GM18520 (cell line): Measurements from ENCODE around the gene DBH.

Experiments
- ATAC-seq: cut with Tn5 transposase; IDR thresholded peaks from one replicate; pipeline ENCODE4 v1.9.1; 2021; ENCODE audit not compliant: unreplicated experiment

The DBH gene

GRCh38 chr9:133681658-133682306, 45.6 kb downstream of the DBH start:
- no peak for ATAC-seq

DNA sequence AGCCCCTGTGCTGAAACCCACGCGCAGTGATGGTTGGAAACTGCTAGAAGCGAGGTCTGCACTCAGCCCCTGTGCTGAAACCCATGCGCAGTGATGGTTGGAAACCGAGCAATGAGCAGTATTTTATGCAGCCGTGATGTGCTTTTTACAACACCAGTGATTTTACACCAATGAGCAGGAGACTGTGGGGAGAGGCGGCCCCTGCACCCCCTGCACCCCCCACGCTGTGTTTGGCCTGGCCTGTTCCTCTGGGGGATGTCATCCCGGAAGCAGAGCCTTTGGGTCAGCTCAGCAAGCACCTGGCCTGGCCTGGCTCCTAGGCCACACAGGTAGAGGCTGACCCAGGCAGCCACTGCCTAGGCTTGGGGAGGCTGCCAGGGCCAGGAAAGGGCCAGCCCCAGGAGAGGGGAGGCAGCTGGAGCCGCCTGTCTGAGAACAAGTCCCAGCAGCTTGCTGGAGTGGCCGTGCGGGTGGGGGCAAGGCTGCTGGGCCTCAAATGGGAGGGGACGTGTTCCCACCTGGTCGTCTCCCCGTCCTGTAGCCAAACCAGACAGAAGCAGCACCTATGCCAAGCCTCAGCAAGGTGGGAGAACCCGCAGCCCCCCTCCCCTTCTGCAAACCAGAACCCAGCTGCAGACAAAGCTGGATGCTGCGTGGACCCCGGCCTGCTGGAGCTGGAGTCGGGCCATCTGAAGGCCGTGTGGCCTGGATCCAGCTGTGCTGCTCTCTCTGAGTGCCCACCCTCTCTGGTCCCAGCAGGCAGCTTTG, 46.8 kb downstream of the DBH start:
- no peak for ATAC-seq

- no peak for ATAC-seq
Measured at GRCh38 chr9:133683586-133684120, 47.5 kb downstream of the DBH start.

DNA sequence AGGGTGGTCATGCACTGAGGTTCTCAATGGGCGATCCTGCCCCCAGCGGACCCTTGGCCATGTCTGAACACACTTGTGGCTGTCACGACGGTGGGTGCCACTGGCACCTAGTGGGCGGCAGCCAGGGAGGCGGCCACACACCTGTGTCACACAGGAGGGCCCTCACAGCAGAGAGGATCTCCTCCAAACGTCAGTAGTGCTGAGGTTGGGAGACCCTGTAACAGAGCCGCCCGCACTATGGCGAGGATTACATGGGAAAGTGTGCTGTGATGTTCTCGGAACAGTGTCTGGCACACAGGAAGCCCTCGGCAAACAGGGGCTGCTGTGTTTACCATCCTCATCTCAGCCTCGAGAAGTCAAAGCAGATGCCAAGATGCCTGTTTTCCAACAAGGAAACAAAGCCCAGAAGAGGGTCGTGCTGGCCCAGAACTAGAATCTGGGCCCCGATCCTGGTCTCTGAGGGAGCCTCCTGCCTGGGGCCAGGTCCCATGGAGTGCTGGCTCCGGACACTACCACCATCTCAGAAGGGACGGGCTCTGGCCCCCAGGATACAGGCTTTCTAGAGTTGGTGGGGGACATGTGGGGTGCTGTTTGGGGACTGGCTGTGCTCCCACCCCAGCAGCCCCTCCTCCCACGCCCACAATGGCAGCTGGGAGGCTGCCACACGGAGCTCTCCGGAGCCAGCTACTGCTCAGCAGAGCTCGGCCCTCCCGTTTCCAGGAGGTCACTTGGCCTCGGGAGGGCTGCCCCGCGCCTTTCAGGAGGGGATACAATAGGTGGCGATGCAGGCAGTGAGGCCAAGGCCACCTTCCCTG, 48.2 kb downstream of the DBH start:
- ATAC-seq: no peak

DNA sequence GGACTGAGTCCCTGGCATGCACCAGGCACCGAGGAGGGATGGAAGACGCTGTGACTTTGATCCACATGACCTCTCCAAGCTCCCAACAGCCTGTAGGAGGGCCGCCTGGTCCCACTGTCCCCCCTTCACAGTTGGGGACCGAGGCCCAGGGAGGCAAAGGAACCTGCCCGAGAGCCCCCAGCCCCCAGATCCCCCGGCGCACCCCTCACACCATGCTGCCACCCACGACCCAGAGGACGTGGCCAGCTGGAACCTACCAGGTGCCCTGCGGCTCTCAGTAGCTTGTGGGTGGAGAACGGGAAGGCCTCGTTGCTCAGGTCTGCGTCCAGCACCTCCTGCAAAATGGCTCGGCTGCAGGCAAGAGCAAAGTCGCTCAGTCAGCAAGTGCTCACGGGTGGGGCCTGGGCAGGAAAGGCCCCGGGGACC, 48.8 kb downstream of the DBH start:
- no peak for ATAC-seq

- no peak for ATAC-seq
Measured at GRCh38 chr9:133685653-133686609, 49.8 kb downstream of the DBH start.

- ATAC-seq: no peak
Measured at GRCh38 chr9:133686642-133687575, 50.7 kb downstream of the DBH start.

- ATAC-seq: no peak
Measured at GRCh38 chr9:133687856-133688761, 51.9 kb downstream of the DBH start.

DNA sequence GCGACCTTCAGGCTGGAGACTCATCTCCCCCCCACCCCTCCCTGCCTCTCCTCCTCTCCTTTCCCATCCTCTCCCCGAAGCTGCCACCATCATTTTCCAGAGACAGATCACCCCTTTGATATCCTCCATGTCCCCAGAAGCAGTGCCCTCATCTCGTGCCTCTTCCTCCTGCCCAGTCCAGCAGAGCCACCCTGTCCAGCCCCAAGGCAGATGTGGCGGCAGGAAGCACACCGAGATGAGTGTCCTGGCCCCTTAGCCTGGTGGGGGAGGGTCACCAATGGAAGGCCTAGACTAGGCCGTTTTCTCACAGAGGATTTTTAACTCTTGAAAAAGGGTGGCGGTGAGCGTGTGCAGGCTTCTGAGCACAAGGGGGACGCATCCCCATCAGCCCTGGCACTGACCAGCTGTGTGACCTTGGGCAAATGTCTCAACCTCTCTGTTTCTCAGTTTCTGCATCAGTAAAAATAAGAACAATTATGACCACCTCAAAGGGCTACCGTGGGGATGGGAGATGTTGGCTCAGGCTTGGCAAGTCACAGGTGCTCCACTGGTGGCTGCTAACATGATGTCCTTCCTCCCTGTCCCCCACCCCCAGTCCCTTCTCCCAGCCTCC, 53.1 kb downstream of the DBH start:
- ATAC-seq: no peak

DNA sequence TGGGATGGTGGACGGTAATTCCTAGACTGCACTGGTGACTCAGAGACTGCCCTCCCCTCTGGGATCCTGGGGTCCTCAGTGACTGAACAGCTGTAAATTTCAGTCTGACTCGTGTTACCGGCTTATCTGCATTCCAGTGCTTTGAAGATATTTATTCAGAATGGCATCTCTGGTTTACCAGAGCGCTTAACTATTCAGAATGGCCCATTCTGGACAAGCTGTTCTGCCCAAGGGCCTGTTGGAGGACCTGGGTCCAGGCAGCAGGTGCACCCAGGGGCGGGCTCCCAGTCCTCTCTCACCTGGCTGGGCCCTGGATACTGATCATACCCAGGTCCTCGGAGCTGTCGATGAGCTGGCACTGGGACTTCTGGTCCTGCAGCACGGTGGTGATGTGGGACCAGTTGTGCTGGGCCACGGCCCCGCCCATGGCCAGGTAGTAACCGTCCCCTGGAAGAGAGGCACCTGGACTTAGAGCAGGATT, 54.0 kb downstream of the DBH start:
- no peak for ATAC-seq

- no peak for ATAC-seq
Measured at GRCh38 chr9:133691191-133691590, 55.0 kb downstream of the DBH start.

- no peak for ATAC-seq
Measured at GRCh38 chr9:133691626-133692363, 55.6 kb downstream of the DBH start.

DNA sequence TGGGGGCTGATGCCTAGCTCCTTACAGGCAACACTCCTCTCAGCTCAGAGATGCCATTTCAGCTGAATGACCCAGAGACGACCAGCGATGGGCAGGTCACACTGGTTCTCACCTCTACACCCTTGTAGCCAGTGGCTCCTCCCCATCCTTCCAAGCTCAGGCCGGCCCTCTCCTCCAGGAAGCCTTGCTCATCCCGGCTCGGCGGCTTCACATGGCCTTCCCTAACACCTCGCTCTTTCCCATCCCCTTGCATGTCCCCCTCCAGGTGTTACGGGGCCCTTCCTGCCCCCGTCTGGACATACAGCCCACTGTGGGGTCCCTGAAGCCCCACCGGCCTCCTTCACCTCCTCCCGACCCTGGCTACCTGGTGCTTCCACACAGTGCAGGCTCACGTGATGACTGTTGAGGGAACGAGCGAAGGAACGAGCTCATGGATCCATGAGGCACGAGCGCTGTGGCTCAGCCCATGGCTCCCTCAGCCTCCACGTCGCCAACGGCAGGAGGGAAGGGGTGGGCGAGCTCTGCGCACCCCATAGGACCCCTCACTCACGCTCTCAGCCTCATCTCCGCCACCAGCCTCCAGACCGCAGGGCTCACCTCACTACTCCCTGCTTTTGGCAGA, 56.3 kb downstream of the DBH start:
- ATAC-seq: no peak

DNA sequence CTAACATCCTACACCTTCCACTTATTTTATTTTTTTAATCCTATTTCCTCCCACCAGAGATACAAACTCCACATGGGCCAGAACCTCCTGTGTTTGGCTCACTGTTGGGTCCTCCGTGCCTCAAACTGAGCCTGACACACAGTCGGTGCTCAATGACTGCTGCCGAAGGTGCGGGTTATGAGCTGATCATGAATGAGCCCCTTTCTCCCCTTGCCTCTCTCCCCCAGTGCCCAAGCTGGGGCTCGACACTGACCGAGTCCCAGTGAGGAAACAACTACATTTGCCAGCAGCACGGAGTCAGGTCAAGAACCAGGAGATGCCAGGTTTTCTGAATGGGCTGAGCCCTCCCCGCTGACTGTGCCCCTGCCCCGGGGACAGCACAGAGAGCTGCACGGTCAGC, 57.0 kb downstream of the DBH start:
- ATAC-seq: no peak

DNA sequence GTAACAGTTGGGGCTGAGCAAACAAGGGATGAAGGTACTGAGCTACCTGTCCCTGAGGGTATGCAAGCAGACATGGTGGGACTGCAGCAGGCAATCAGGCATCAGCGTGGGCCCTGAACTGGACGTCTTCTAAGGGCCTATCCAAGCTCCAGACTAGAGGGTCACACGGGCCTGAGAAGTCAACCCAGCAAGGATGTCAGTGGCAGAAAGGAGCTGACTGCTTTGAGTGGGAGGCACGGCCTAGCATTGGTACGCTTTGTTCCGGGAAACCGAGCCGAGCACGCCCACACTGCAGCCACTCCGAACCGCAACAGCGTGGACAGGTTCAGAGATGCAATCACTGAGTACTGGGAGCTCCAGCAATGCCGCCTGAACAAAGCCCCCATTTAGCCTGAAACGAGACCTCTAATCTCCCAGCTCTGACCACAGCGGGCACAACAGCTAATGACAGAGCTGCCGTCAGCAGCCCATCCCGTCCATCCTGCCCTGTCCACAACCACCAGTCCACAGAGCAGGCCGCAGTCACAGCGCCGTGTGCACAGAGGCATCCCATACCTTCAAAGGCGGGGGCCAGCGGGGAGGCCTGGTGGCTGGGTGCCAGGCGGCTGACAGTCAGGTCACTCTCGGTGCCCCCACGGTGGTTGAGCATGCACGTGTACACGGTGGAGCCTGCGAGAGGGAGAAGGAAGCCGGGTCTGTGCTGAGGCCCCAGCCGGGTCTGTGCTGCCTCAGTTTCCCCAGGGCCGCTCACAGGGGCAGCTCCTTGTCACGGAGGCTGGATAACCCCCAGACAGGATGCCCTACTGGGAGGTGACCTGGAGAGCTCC, 57.8 kb downstream of the DBH start:
- ATAC-seq: no peak

- no peak for ATAC-seq
Measured at GRCh38 chr9:133694686-133695085, 58.5 kb downstream of the DBH start.
